OCI-LY1 (cell line): ENCODE results near the gene GNA14.

Experiments used
- H2AFZ ChIP-seq: fragments of 200-600 bp; sonication (generic), shearing (Covaris generic); 2 replicates; pipeline ENCODE4 v1.6.0; 2014; ENCODE audit warnings: antibody characterized with exemption, mild to moderate bottlenecking, low read length
- H3F3A ChIP-seq: fragments of 200-600 bp; sonication (generic), shearing (Covaris generic); 2 replicates; pipeline ENCODE4 v1.6.0; 2014; ENCODE audit warnings: mild to moderate bottlenecking, antibody characterized with exemption, low read length, moderate library complexity; ENCODE audit not compliant: insufficient read depth
- H3K27ac ChIP-seq: fragments of 200-600 bp; sonication (generic); 2 replicates; pipeline ENCODE4 v1.5.1; 2014; ENCODE audit warnings: low read length, mixed run types, mild to moderate bottlenecking, low read depth; ENCODE audit not compliant: poor library complexity, severe bottlenecking
- H3K27me3 ChIP-seq: fragments of 200-600 bp; sonication (generic); 2 replicates; pipeline ENCODE4 v1.6.0; 2014; ENCODE audit warnings: antibody characterized with exemption, mild to moderate bottlenecking, low read length, moderate library complexity; ENCODE audit not compliant: insufficient read depth
- H3K36me3 ChIP-seq: fragments of 200-600 bp; sonication (generic); 2 replicates; pipeline ENCODE4 v1.6.1; 2014; ENCODE audit warnings: mild to moderate bottlenecking, antibody characterized with exemption, low read length, moderate library complexity, mixed read lengths; ENCODE audit not compliant: insufficient read depth
- H3K4me1 ChIP-seq: fragments of 200-600 bp; sonication (generic); 2 replicates; pipeline ENCODE4 v1.5.1; 2014; ENCODE audit warnings: mild to moderate bottlenecking, low read length, moderate library complexity; ENCODE audit not compliant: insufficient read depth, severe bottlenecking
- H3K4me2 ChIP-seq: fragments of 200-600 bp; sonication (generic), shearing (Covaris generic); 2 replicates; pipeline ENCODE4 v1.6.1; 2014; ENCODE audit warnings: low read length
- H3K4me3 ChIP-seq: fragments of 200-600 bp; sonication (generic); 2 replicates; pipeline ENCODE4 v1.5.1; 2014; ENCODE audit warnings: low read length, low read depth, mild to moderate bottlenecking, mixed read lengths; ENCODE audit not compliant: poor library complexity, severe bottlenecking
- H3K79me2 ChIP-seq: fragments of 200-600 bp; shearing (Covaris generic); 2 replicates; pipeline ENCODE4 v1.6.1; 2016; ENCODE audit warnings: mixed run types, low read length, mixed read lengths; ENCODE audit not compliant: insufficient read depth
- H3K9ac ChIP-seq: fragments of 200-600 bp; sonication (generic), shearing (Covaris generic); 2 replicates; pipeline ENCODE4 v1.6.1; 2014; ENCODE audit warnings: mild to moderate bottlenecking, low read length, mixed read lengths
- H3K9me2 ChIP-seq: fragments of 200-600 bp; sonication (generic), shearing (Covaris generic); 2 replicates; pipeline ENCODE4 v1.6.1; 2014; ENCODE audit warnings: low read depth, mild to moderate bottlenecking, low read length, mixed read lengths
- H3K9me3 ChIP-seq: fragments of 200-600 bp; shearing (Covaris generic); 2 replicates; pipeline ENCODE4 v1.6.1; 2014; ENCODE audit warnings: low read length, mixed read lengths
- H4K20me1 ChIP-seq: fragments of 200-600 bp; sonication (generic), shearing (Covaris generic); 2 replicates; pipeline ENCODE4 v1.6.0; 2016; ENCODE audit warnings: mild to moderate bottlenecking, low read length; ENCODE audit not compliant: insufficient read depth
- CTCF ChIP-seq: fragments of 200-600 bp; sonication (generic), shearing (Covaris generic); IDR thresholded peaks from 2 replicates; pipeline ENCODE4 v1.5.1; 2017; ENCODE audit warnings: mild to moderate bottlenecking, antibody characterized with exemption, low read length, moderate library complexity, mixed read lengths
- EZH2 ChIP-seq: fragments of 200-600 bp; sonication (generic), shearing (Covaris generic); IDR thresholded peaks from 2 replicates; pipeline ENCODE4 v1.8.0; 2017; ENCODE audit warnings: borderline replicate concordance, mixed run types, mild to moderate bottlenecking, antibody characterized with exemption, low read length, moderate library complexity, mixed read lengths

The GNA14 gene

GRCh38 chr9:77462066-77462465 is 186.1 kb downstream of the GNA14 start:
- Histone ChIP-seq H3K36me3 (no peaks in the 10 kb centered on the region), H2AFZ (no peak overlapping the region), H3K4me1 (no peaks in the 10 kb centered on the region), H3K9me2 (no peaks in the 10 kb centered on the region), H3K79me2 (no peaks in the 10 kb centered on the region), H3K4me3 (no peak overlapping the region), H3K9ac (no peak overlapping the region), H3F3A (no peaks in the 10 kb centered on the region), H3K4me2 (no peak overlapping the region), H3K9me3 (no peaks in the 10 kb centered on the region), H3K27ac (no peak overlapping the region), H3K27me3 (no peaks in the 10 kb centered on the region), H4K20me1 (no peaks in the 10 kb centered on the region)
- no peak for TF ChIP-seq CTCF

GRCh38 chr9:77460938-77461337 is 187.2 kb downstream of the GNA14 start:
- Histone ChIP-seq H3K9me2 (no peaks in the 10 kb centered on the region), H3K9me3 (no peaks in the 10 kb centered on the region), H3K27me3 (no peaks in the 10 kb centered on the region), H3K9ac (no peak overlapping the region), H3K79me2 (no peaks in the 10 kb centered on the region), H3K27ac (no peak overlapping the region), H2AFZ (no peak overlapping the region), H4K20me1 (no peaks in the 10 kb centered on the region), H3K4me1 (no peaks in the 10 kb centered on the region), H3K4me2 (no peak overlapping the region), H3K36me3 (no peaks in the 10 kb centered on the region), H3K4me3 (no peak overlapping the region), H3F3A (no peaks in the 10 kb centered on the region)
- TF ChIP-seq EZH2: no peak
- no peak for TF ChIP-seq CTCF

- TF ChIP-seq EZH2 (no peak), CTCF (peak; percentile 93)
- no peaks in the 10 kb centered on the region for H3F3A ChIP-seq
- H3K36me3 ChIP-seq: no peaks in the 10 kb centered on the region
- no peak overlapping the region for H3K27ac ChIP-seq
- no peak overlapping the region for H3K4me3 ChIP-seq
- no peak overlapping the region for H2AFZ ChIP-seq
- no peak overlapping the region for H3K4me2 ChIP-seq
- no peaks in the 10 kb centered on the region for H3K9me3 ChIP-seq
- H3K4me1 ChIP-seq: no peaks in the 10 kb centered on the region
- no peaks in the 10 kb centered on the region for H4K20me1 ChIP-seq
- no peaks in the 10 kb centered on the region for H3K9me2 ChIP-seq
- no peaks in the 10 kb centered on the region for H3K79me2 ChIP-seq
- no peak overlapping the region for H3K9ac ChIP-seq
- 0 out of 2 replicates have a peak, but pooled peaks cover 3% of the 10 kb centered on the region for H3K27me3 ChIP-seq
These were observed 190.1 kb downstream of the GNA14 start for GRCh38 chr9:77457916-77458592.
